NT2/D1 (cell line): Measurements from ENCODE around the gene PPFIBP1.

Experiments
- DNase-seq: peaks from one replicate; pipeline ENCODE4 v3.0.0-alpha.2; 2011; ENCODE audit warnings: low read depth, low spot score
- H3K27me3 ChIP-seq: 2 replicates; pipeline ENCODE4 v1.6.0; 2011; ENCODE audit warnings: mild to moderate bottlenecking; ENCODE audit not compliant: insufficient read length, insufficient read depth
- H3K36me3 ChIP-seq: 2 replicates; pipeline ENCODE4 v1.6.1; 2011; ENCODE audit warnings: mild to moderate bottlenecking, low read length, mixed read lengths; ENCODE audit not compliant: insufficient read depth, insufficient read length
- H3K4me1 ChIP-seq: 2 replicates; pipeline ENCODE4 v1.5.1; 2011; ENCODE audit not compliant: insufficient read depth, insufficient read length
- H3K4me3 ChIP-seq: 2 replicates; pipeline ENCODE4 v1.5.1; 2011; ENCODE audit warnings: low read depth; ENCODE audit not compliant: insufficient read length
- H3K9ac ChIP-seq: 2 replicates; pipeline ENCODE4 v1.6.0; 2011; ENCODE audit warnings: low read depth; ENCODE audit not compliant: insufficient read length
- H3K9me3 ChIP-seq: 2 replicates; pipeline ENCODE4 v1.5.1; 2011; ENCODE audit warnings: mild to moderate bottlenecking, low read length; ENCODE audit not compliant: insufficient read depth
- SUZ12 ChIP-seq: IDR thresholded peaks from 2 replicates; pipeline ENCODE4 v1.6.1; 2011; ENCODE audit not compliant: insufficient read length, insufficient read depth; ENCODE audit errors: extremely low read depth
- YY1 ChIP-seq: IDR thresholded peaks from 2 replicates; pipeline ENCODE4 v1.6.1; 2011; ENCODE audit not compliant: insufficient read length, insufficient read depth
- ZNF274 ChIP-seq: IDR thresholded peaks from 2 replicates; pipeline ENCODE4 v1.6.1; 2011; ENCODE audit warnings: mild to moderate bottlenecking, low read depth, low read length

PPFIBP1 gene

GRCh38 chr12:27560126-27560525 is 36.1 kb downstream of the PPFIBP1 start:
- Histone ChIP-seq H3K36me3 (no peaks in the 10 kb centered on the region), H3K9me3 (no peaks in the 10 kb centered on the region), H3K27me3 (no peaks in the 10 kb centered on the region), H3K4me1 (no peaks in the 10 kb centered on the region), H3K4me3 (no peak overlapping the region), H3K9ac (no peak overlapping the region)
- no peak for DNase-seq
- TF ChIP-seq YY1 (no peak), SUZ12 (no peak), ZNF274 (no peak)

GRCh38 chr12:27561535-27562350 is 37.7 kb downstream of the PPFIBP1 start:
- Histone ChIP-seq H3K36me3 (no peaks in the 10 kb centered on the region), H3K9ac (no peak overlapping the region), H3K27me3 (no peaks in the 10 kb centered on the region), H3K9me3 (no peaks in the 10 kb centered on the region), H3K4me3 (no peak overlapping the region), H3K4me1 (no peaks in the 10 kb centered on the region)
- no peak for DNase-seq
- TF ChIP-seq YY1: no peak
- no peak for TF ChIP-seq SUZ12

- no peaks in the 10 kb centered on the region for H3K9me3 ChIP-seq
- H3K9ac ChIP-seq: no peak overlapping the region
- TF ChIP-seq SUZ12: no peak
- no peak for TF ChIP-seq ZNF274
- no peaks in the 10 kb centered on the region for H3K27me3 ChIP-seq
- H3K4me3 ChIP-seq: no peak overlapping the region
- no peaks in the 10 kb centered on the region for H3K36me3 ChIP-seq
- DNase-seq: no peak
- no peaks in the 10 kb centered on the region for H3K4me1 ChIP-seq
These were observed 40.7 kb downstream of the PPFIBP1 start for GRCh38 chr12:27564612-27565213.

GRCh38 chr12:27566159-27566558 is 42.2 kb downstream of the PPFIBP1 start:
- Histone ChIP-seq H3K4me1 (no peaks in the 10 kb centered on the region), H3K36me3 (no peaks in the 10 kb centered on the region), H3K9ac (no peak overlapping the region), H3K27me3 (no peaks in the 10 kb centered on the region), H3K4me3 (no peak overlapping the region), H3K9me3 (no peaks in the 10 kb centered on the region)
- TF ChIP-seq YY1 (no peak), SUZ12 (no peak), ZNF274 (no peak)
- no peak for DNase-seq

- Histone ChIP-seq H3K36me3 (no peaks in the 10 kb centered on the region), H3K9me3 (no peaks in the 10 kb centered on the region), H3K27me3 (no peaks in the 10 kb centered on the region), H3K4me1 (no peaks in the 10 kb centered on the region), H3K4me3 (no peak overlapping the region), H3K9ac (no peak overlapping the region)
- no peak for DNase-seq
- TF ChIP-seq YY1 (no peak), ZNF274 (no peak), SUZ12 (no peak)
These were observed 42.6 kb downstream of the PPFIBP1 start for GRCh38 chr12:27566626-27567025.

- Histone ChIP-seq H3K27me3 (no peaks in the 10 kb centered on the region), H3K9me3 (no peaks in the 10 kb centered on the region), H3K4me3 (no peak overlapping the region), H3K36me3 (peaks cover 4% of the 10 kb centered on the region), H3K4me1 (no peaks in the 10 kb centered on the region), H3K9ac (no peak overlapping the region)
- TF ChIP-seq SUZ12 (no peak), YY1 (no peak), ZNF274 (no peak)
- DNase-seq: no peak
These were observed 47.5 kb downstream of the PPFIBP1 start for GRCh38 chr12:27571463-27571862.

- no peaks in the 10 kb centered on the region for H3K4me1 ChIP-seq
- H3K36me3 ChIP-seq: peaks cover 4% of the 10 kb centered on the region
- TF ChIP-seq YY1 (no peak), SUZ12 (no peak), ZNF274 (no peak)
- DNase-seq: no peak
- no peak overlapping the region for H3K9ac ChIP-seq
- H3K4me3 ChIP-seq: no peak overlapping the region
- H3K9me3 ChIP-seq: no peaks in the 10 kb centered on the region
- H3K27me3 ChIP-seq: no peaks in the 10 kb centered on the region
These were observed 48.7 kb downstream of the PPFIBP1 start for GRCh38 chr12:27572486-27573255.
